OCI-LY7 (cell line): ENCODE results near the gene GRM5. TPM values are rescaled to one million over a fixed set of nuclear protein-coding genes. Genes with fewer than 3 reads are reported as not detected.

Experiments
- BruUV-seq: library from RNA; stranded (reverse); fragments of 400-500 nt; replicated peaks from 2 replicates; lab custom pipeline; 2021; lab: Mats Ljungman, UMichigan
- CTCF ChIA-PET: fragments of 300-600 bp; sonication (Branson Sonifier 250); formaldehyde crosslinking; loops from one replicate; lab custom pipeline; 2022; ENCODE audit warnings: antibody characterized with exemption; ENCODE audit not compliant: unreplicated experiment; lab: Charles Lee
- POLR2A ChIA-PET: fragments of 300-600 bp; sonication (Branson Sonifier 250); formaldehyde crosslinking; loops from one replicate; lab custom pipeline; 2022; ENCODE audit warnings: antibody characterized with exemption; lab: Charles Lee
- DNase-seq: peaks from one replicate; pipeline ENCODE4 v3.0.0-alpha.2; 2015; ENCODE audit warnings: low spot score
- H2AFZ ChIP-seq: fragments of 200-600 bp; sonication (generic), shearing (Covaris generic); 2 replicates; pipeline ENCODE4 v1.6.1; 2014; ENCODE audit warnings: mild to moderate bottlenecking, antibody characterized with exemption, low read length, moderate library complexity
- H3K27ac ChIP-seq: fragments of 200-600 bp; sonication (generic); 2 replicates; pipeline ENCODE4 v1.5.1; 2014; ENCODE audit warnings: mixed run types, low read depth, mild to moderate bottlenecking, moderate library complexity, low read length, inconsistent platforms; ENCODE audit not compliant: poor library complexity, severe bottlenecking
- H3K36me3 ChIP-seq: fragments of 200-600 bp; sonication (generic); 2 replicates; pipeline ENCODE4 v1.6.1; 2014; ENCODE audit warnings: mild to moderate bottlenecking, antibody characterized with exemption, low read length, moderate library complexity, mixed read lengths; ENCODE audit not compliant: insufficient read depth
- H3K4me1 ChIP-seq: fragments of 200-600 bp; sonication (generic); 2 replicates; pipeline ENCODE4 v1.5.1; 2014; ENCODE audit warnings: mild to moderate bottlenecking, low read length; ENCODE audit not compliant: insufficient read depth, poor library complexity, severe bottlenecking
- H3K4me2 ChIP-seq: fragments of 200-600 bp; sonication (generic); 2 replicates; pipeline ENCODE4 v1.6.1; 2014; ENCODE audit warnings: mild to moderate bottlenecking, low read length
- H3K4me3 ChIP-seq: fragments of 200-600 bp; sonication (generic); 2 replicates; pipeline ENCODE4 v1.5.1; 2014; ENCODE audit warnings: mild to moderate bottlenecking, low read depth, low read length; ENCODE audit not compliant: poor library complexity, severe bottlenecking
- H3K79me2 ChIP-seq: fragments of 200-600 bp; sonication (generic); 2 replicates; pipeline ENCODE4 v1.6.1; 2016; ENCODE audit warnings: low read depth, mild to moderate bottlenecking, low read length, moderate library complexity, mixed read lengths; ENCODE audit not compliant: insufficient read depth
- H3K9me2 ChIP-seq: fragments of 200-600 bp; sonication (generic); 2 replicates; pipeline ENCODE4 v1.6.1; 2016; ENCODE audit warnings: mild to moderate bottlenecking, low read length, mixed read lengths; ENCODE audit not compliant: insufficient read depth
- H3K9me3 ChIP-seq: fragments of 200-600 bp; sonication (generic); 2 replicates; pipeline ENCODE4 v1.6.1; 2014; ENCODE audit warnings: mild to moderate bottlenecking, mixed run types, low read length, mixed read lengths
- H4K20me1 ChIP-seq: fragments of 200-600 bp; sonication (generic); 2 replicates; pipeline ENCODE4 v1.6.1; 2014; ENCODE audit warnings: mild to moderate bottlenecking, antibody characterized with exemption, low read length, moderate library complexity, mixed read lengths; ENCODE audit not compliant: insufficient read depth
- EZH2phosphoT487 ChIP-seq: fragments of 200-600 bp; sonication (generic); IDR thresholded peaks from 2 replicates; pipeline ENCODE4 v1.6.1; 2018; ENCODE audit warnings: low read depth, borderline replicate concordance, mild to moderate bottlenecking, mixed run types, antibody characterized with exemption, low read length, moderate library complexity, mixed read lengths
- intact Hi-C: fragments of 100-400 bp; cut with micrococcal nuclease; formaldehyde crosslinking; loops from one replicate; pipeline ENCODE4 v1.10.0; 2022; ENCODE audit not compliant: unreplicated experiment
- total RNA-seq, 2 experiments: library from RNA; depleted of rRNA in 1 of 2; stranded (reverse); fragments of >200 nt in 1 of 2; shearing (Covaris generic) in 1 of 2; gene quantifications; 2 replicates each; pipeline ENCODE4 v1.2.3, GENCODE V29; 2014 to 2022
- TF ChIP-seq, protein P1 (sequence below): fragments of 200-600 bp; sonication (generic); conservative IDR thresholded peaks from 2 replicates; pipeline ENCODE4 v1.5.1; 2014; ENCODE audit warnings: mild to moderate bottlenecking, antibody characterized with exemption, low read length, moderate library complexity, mixed read lengths

Gene GRM5
- total RNA-seq, 2 experiments from 2014 or later = not detected

DNA sequence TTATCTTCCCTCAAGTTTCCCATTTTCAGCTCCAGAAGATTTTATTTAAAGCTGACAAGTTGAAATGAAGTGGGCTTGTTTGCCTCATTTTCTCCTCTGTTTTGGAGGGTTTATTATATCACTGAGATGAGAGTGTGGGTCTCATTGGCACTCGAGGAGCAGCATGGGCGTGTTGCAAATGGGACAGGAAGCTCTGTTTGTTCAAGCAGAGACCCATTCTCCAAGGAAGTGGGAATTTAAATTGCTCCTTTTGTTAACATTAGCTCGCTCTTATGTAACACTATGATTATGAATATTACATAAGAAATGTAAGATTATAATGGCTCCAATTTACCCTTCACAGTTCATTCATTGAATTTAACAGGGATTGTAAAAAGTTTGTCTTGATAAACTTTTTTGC lies 410.6 kb downstream of the GRM5 start:
- no peak for DNase-seq
- no peaks in the 10 kb centered on the region for H3K36me3 ChIP-seq
- H3K9me2 ChIP-seq = no peaks in the 10 kb centered on the region
- TF ChIP-seq, protein P1, sequence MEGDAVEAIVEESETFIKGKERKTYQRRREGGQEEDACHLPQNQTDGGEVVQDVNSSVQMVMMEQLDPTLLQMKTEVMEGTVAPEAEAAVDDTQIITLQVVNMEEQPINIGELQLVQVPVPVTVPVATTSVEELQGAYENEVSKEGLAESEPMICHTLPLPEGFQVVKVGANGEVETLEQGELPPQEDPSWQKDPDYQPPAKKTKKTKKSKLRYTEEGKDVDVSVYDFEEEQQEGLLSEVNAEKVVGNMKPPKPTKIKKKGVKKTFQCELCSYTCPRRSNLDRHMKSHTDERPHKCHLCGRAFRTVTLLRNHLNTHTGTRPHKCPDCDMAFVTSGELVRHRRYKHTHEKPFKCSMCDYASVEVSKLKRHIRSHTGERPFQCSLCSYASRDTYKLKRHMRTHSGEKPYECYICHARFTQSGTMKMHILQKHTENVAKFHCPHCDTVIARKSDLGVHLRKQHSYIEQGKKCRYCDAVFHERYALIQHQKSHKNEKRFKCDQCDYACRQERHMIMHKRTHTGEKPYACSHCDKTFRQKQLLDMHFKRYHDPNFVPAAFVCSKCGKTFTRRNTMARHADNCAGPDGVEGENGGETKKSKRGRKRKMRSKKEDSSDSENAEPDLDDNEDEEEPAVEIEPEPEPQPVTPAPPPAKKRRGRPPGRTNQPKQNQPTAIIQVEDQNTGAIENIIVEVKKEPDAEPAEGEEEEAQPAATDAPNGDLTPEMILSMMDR = no peak
- TF ChIP-seq EZH2phosphoT487 = no peak
- H3K4me1 ChIP-seq = no peaks in the 10 kb centered on the region
- CTCF ChIA-PET = no interaction called here
- no peak overlapping the region for H3K27ac ChIP-seq
- H3K79me2 ChIP-seq = no peaks in the 10 kb centered on the region
- no TSS peak for BruUV-seq
- no peaks in the 10 kb centered on the region for H4K20me1 ChIP-seq
- POLR2A ChIA-PET = no interaction called here
- no peaks in the 10 kb centered on the region for H3K9me3 ChIP-seq
- no peak overlapping the region for H3K4me3 ChIP-seq
- intact Hi-C loops = no loop called here
- no peak overlapping the region for H2AFZ ChIP-seq
- no peak overlapping the region for H3K4me2 ChIP-seq

DNA sequence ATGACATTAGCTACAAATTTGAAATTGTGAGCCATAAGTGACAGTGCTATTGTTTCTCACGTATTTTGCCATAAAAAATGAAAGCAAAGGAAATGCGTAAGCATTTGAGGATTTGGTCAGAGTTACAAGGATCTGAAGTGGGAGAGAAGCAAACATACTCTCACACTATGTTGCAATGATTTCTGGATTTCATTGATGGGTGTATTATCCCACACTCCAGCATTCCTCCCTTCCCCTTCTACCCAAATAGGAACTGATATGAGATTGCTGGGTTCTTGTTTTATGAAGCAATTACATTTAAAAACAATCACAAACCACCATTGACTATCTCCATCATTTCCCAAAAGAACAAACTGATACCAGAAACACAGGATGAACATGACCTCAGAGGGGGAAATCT lies 414.2 kb downstream of the GRM5 start:
- no peak for DNase-seq
- POLR2A ChIA-PET = interaction anchor here (0.5 kb wide), 1 partner anchor 135 kb away, joined by 3 read pairs; no protein-coding TSS in a partner anchor
- H3K27ac ChIP-seq = no peak overlapping the region
- H3K79me2 ChIP-seq = no peaks in the 10 kb centered on the region
- H4K20me1 ChIP-seq = no peaks in the 10 kb centered on the region
- H3K9me3 ChIP-seq = no peaks in the 10 kb centered on the region
- TF ChIP-seq, protein P1 = no peak
- no peak for TF ChIP-seq EZH2phosphoT487
- intact Hi-C loops = no loop called here
- H2AFZ ChIP-seq = no peak overlapping the region
- H3K4me1 ChIP-seq = no peaks in the 10 kb centered on the region
- H3K4me3 ChIP-seq = no peak overlapping the region
- CTCF ChIA-PET = no interaction called here
- no TSS peak for BruUV-seq
- H3K36me3 ChIP-seq = no peaks in the 10 kb centered on the region
- no peak overlapping the region for H3K4me2 ChIP-seq
- no peaks in the 10 kb centered on the region for H3K9me2 ChIP-seq

DNA sequence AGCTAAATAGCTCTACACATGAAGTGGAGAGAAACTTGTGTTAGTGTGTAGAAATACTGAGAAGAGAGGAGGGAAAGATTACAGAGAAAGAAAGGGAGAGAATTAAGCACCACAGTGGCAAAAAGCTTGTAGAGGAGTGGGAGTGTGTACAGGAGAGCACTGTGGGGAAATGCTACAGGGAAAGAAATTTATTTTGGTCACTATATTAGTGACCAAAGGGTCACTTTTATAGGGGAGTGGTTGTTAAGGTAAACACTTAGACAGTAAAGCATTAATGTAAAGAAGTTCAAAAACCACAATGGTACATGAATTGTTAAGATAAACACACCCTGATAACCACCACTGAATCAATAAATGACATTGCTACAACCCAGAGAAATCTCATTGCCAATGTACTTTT lies 421.1 kb downstream of the GRM5 start:
- Histone ChIP-seq H3K4me1 (no peaks in the 10 kb centered on the region), H3K27ac (no peak overlapping the region), H3K79me2 (no peaks in the 10 kb centered on the region), H3K4me2 (no peak overlapping the region), H3K9me2 (no peaks in the 10 kb centered on the region), H2AFZ (no peak overlapping the region), H3K36me3 (no peaks in the 10 kb centered on the region), H3K9me3 (no peaks in the 10 kb centered on the region), H3K4me3 (no peak overlapping the region), H4K20me1 (no peaks in the 10 kb centered on the region)
- ChIA-PET CTCF (no interaction called here), POLR2A (no interaction called here)
- DNase-seq = no peak
- BruUV-seq = no TSS peak
- TF ChIP-seq, protein P1 = no peak
- TF ChIP-seq EZH2phosphoT487 = no peak
- intact Hi-C loops = no loop called here
